Testis (tissue), 3 donors: ENCODE results near the gene SLC45A1. TPM values are rescaled to one million over a fixed set of nuclear protein-coding genes. Genes with fewer than 3 reads are reported as not detected.
"Not testable (repeated sequence)": the region's sequence is repeated elsewhere in the genome, so short reads cannot be mapped to it uniquely, and the experiment has no call there.

Source experiments
- DNase-seq: peaks from one replicate; pipeline ENCODE4 v3.0.0-alpha.2; 2019
- H3K27ac ChIP-seq, 2 donors: fragments of 200-600 bp; sonication (generic); one replicate each; pipeline ENCODE4 v1.5.1; 2019
- H3K27me3 ChIP-seq: fragments of 200-600 bp; sonication (generic); one replicate; pipeline ENCODE4 v1.5.1; 2019
- H3K36me3 ChIP-seq: fragments of 200-600 bp; sonication (generic); one replicate; pipeline ENCODE4 v1.5.1; 2017; ENCODE audit warnings: low read depth; ENCODE audit errors: missing control alignments
- H3K4me1 ChIP-seq: fragments of 200-600 bp; sonication (generic); one replicate; pipeline ENCODE4 v1.5.1; 2019
- H3K4me3 ChIP-seq, 2 donors: fragments of 200-600 bp; sonication (generic); one replicate each; pipeline ENCODE4 v1.5.1; 2017 to 2019
- H3K9me3 ChIP-seq: fragments of 200-600 bp; sonication (generic); one replicate; pipeline ENCODE4 v1.5.1; 2017
- CTCF ChIP-seq, 3 experiments: fragments of 450-650 bp in 2 of 3; fragments of 200-600 bp in 1 of 3; sonication (generic) in 1 of 3; IDR thresholded peaks; one replicate each; pipeline ENCODE4 v1.5.1; 2016 to 2019; ENCODE audit warnings: antibody characterized with exemption in 3 of 3, mild to moderate bottlenecking in 2 of 3, moderate library complexity in 1 of 3
- POLR2A ChIP-seq: fragments of 450-650 bp; IDR thresholded peaks from one replicate; pipeline ENCODE4 v1.6.1; 2017; ENCODE audit warnings: antibody characterized with exemption, mild to moderate bottlenecking, moderate library complexity
- WGBS, 2 donors: methylation state at CpG; one replicate each; pipeline ENCODE4 v1.1.5; 2018; 5-methylcytosine and 5-hydroxymethylcytosine counted together
- intact Hi-C: fragments of 100-400 bp; cut with DNase I; formaldehyde crosslinking; loops from one replicate; pipeline ENCODE4 v1.15.1; 2023; ENCODE audit warnings: low total_unique reads
- polyA plus RNA-seq: library from polyadenylated mRNA; stranded (reverse); fragments of 350-450 nt; fragmentation: Illumina TruSeq; extraction: RNeasy Lipid Tissue Mini Kit (QIAGEN cat#74804); gene quantifications from one replicate; pipeline ENCODE4 v1.2.3, GENCODE V29; 2014; ENCODE audit warnings: low read depth, low replicate concordance; ENCODE audit not compliant: insufficient read depth
- total RNA-seq, 2 donors: library from RNA; depleted of rRNA; stranded (reverse); fragments of >200 nt; gene quantifications; one replicate each; pipeline ENCODE4 v1.2.3, GENCODE V29; 2016

SLC45A1 gene
- total and polyA plus RNA-seq, 3 donors from 2014 or later, result 5.6 to 9.0 (median 8.5) TPM

GRCh38 chr1:8377271-8377981 is 59.5 kb downstream of the SLC45A1 start:
- H3K9me3 ChIP-seq, result no peaks in the 10 kb centered on the region
- H3K27me3 ChIP-seq, result no peaks in the 10 kb centered on the region
- H3K27ac ChIP-seq, result peak overlapping the region in 1 of 2 donors; percentile 81
- WGBS, 2 donors, result 85 to 88% methylated on average over 17 of the region's 17 CpGs
- no peak for DNase-seq
- no peaks in the 10 kb centered on the region for H3K36me3 ChIP-seq
- intact Hi-C loops, result no loop called here
- peaks cover 61% of the 10 kb centered on the region for H3K4me1 ChIP-seq
- no peak for TF ChIP-seq CTCF (IDR thresholded peaks at IDR 0.05)
- no peak for TF ChIP-seq POLR2A
- H3K4me3 ChIP-seq, result no peak overlapping the region

GRCh38 chr1:8378178-8378577 is 60.3 kb downstream of the SLC45A1 start:
- no peak for TF ChIP-seq CTCF (IDR thresholded peaks at IDR 0.05)
- no peak for TF ChIP-seq POLR2A
- Histone ChIP-seq H3K36me3 (no peaks in the 10 kb centered on the region), H3K27ac (peak overlapping the region in 1 of 2 donors; percentile 81), H3K4me1 (peaks cover 57% of the 10 kb centered on the region), H3K27me3 (no peaks in the 10 kb centered on the region), H3K4me3 (no peak overlapping the region), H3K9me3 (no peaks in the 10 kb centered on the region)
- peak; percentile 26 for DNase-seq
- WGBS, 2 donors, result 39 to 56% methylated on average over 4 of the region's 4 CpGs
- intact Hi-C loops, result no loop called here

- TF ChIP-seq CTCF (IDR thresholded peaks at IDR 0.05), result no peak
- no peak for TF ChIP-seq POLR2A
- WGBS, 2 donors, result 61 to 63% methylated on average over 10 of the region's 10 CpGs
- Histone ChIP-seq H3K4me1 (peaks cover 49% of the 10 kb centered on the region), H3K4me3 (no peak overlapping the region), H3K9me3 (no peaks in the 10 kb centered on the region), H3K36me3 (no peaks in the 10 kb centered on the region), H3K27me3 (no peaks in the 10 kb centered on the region), H3K27ac (peak overlapping the region; percentile 14 to 81)
- intact Hi-C loops, result no loop called here
- DNase-seq, result peak; percentile 35
Observed at GRCh38 chr1:8378981-8379470, 61.1 kb downstream of the SLC45A1 start.

- WGBS, 2 donors, result 89 to 92% methylated on average over 10 to 14 of the region's 14 CpGs
- peaks cover 48% of the 10 kb centered on the region for H3K4me1 ChIP-seq
- peak; percentile 10 for DNase-seq
- peak overlapping the region; percentile 14 to 81 for H3K27ac ChIP-seq
- intact Hi-C loops, result no loop called here
- H3K27me3 ChIP-seq, result no peaks in the 10 kb centered on the region
- no peaks in the 10 kb centered on the region for H3K36me3 ChIP-seq
- TF ChIP-seq CTCF (IDR thresholded peaks at IDR 0.05) (no peak), POLR2A (no peak)
- no peaks in the 10 kb centered on the region for H3K9me3 ChIP-seq
- no peak overlapping the region for H3K4me3 ChIP-seq
Observed at GRCh38 chr1:8379513-8380186, 61.7 kb downstream of the SLC45A1 start.

- DNase-seq, H3K36me3 ChIP-seq, intact Hi-C loops, H3K4me3 ChIP-seq, H3K27me3 ChIP-seq, H3K9me3 ChIP-seq: not testable (repeated sequence)
- H3K4me1 ChIP-seq, result peaks cover 55% of the 10 kb centered on the region
- H3K27ac ChIP-seq, result peak overlapping the region in 1 of 2 donors; percentile 81
- WGBS, 2 donors, result 83 to 95% methylated on average over 6 of the region's 6 CpGs
Observed at GRCh38 chr1:8380310-8380709, 62.4 kb downstream of the SLC45A1 start.
